ENCODE measurements around the gene IL36B. TPM values are rescaled to one million over a fixed set of nuclear protein-coding genes. Genes with fewer than 3 reads are reported as not detected.

IL36B gene
- polyA plus RNA-seq, 1 of the 3 experiments (the other 2 are of a cell fraction), result not detected

DNA sequence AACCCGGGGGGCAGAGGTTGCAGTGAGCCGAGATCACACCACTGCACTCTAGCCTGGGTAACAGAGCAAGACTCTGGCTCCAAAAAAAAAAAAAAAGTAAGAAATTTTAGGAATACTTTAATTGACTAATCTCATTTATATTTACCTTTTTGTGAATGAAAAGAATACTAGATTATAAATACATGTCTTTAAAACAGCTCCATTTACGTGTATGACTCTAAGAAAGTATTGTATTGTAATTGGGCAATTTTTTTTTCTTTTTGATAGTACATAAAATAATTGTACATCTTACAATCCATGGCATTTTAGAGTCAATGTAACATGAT, 39.4 kb downstream of the IL36B start:
- WGBS (ENCODE audit: low lambda C conversion rate), result 10% methylated on average over 3 of the region's 3 CpGs
- TF ChIP-seq SMC3 (IDR thresholded peaks at IDR 0.05; ENCODE audit: low read depth, low read length) (no peak), YY1 (IDR thresholded peaks at IDR 0.05; ENCODE audit: low read depth) (no peak), FOXJ3 (CRISPR knock-in tag; IDR thresholded peaks at IDR 0.05) (no peak), CHD2 (IDR thresholded peaks at IDR 0.05; ENCODE audit: low read length, partially characterized antibody) (no peak)
- TF ChIP-seq, protein P1, sequence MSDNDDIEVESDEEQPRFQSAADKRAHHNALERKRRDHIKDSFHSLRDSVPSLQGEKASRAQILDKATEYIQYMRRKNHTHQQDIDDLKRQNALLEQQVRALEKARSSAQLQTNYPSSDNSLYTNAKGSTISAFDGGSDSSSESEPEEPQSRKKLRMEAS (IDR thresholded peaks at IDR 0.05; ENCODE audit: low read depth), result no peak
- TF ChIP-seq, protein P2, sequence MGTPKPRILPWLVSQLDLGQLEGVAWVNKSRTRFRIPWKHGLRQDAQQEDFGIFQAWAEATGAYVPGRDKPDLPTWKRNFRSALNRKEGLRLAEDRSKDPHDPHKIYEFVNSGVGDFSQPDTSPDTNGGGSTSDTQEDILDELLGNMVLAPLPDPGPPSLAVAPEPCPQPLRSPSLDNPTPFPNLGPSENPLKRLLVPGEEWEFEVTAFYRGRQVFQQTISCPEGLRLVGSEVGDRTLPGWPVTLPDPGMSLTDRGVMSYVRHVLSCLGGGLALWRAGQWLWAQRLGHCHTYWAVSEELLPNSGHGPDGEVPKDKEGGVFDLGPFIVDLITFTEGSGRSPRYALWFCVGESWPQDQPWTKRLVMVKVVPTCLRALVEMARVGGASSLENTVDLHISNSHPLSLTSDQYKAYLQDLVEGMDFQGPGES (IDR thresholded peaks at IDR 0.05; ENCODE audit: low read depth, low read length), result no peak
- Histone ChIP-seq H3K9ac (no peak overlapping the region), H3K4me1 (ENCODE audit: control insufficient read depth in 1 of 2, insufficient read depth in 2 of 2, low read depth in 1 of 2, low read length in 1 of 2) (no peaks in the 10 kb centered on the region), H3K79me2 (ENCODE audit: insufficient read depth) (no peaks in the 10 kb centered on the region), H3K4me3 (ENCODE audit: low read depth in 2 of 2, low read length in 1 of 2) (no peak overlapping the region), H3K4me2 (no peak overlapping the region), H3K9me2 (no peaks in the 10 kb centered on the region), H3K9me3 (no peaks in the 10 kb centered on the region), H3K27ac (ENCODE audit: low read depth in 2 of 2, low read length in 1 of 2) (no peak overlapping the region), H3K36me3 (replicated peaks in 1 of 2; ENCODE audit: control insufficient read depth in 1 of 2, insufficient read depth in 2 of 2, low read length in 1 of 2) (no peaks in the 10 kb centered on the region), H4K20me1 (ENCODE audit: insufficient read depth) (no peaks in the 10 kb centered on the region), H2AFZ (ENCODE audit: low read depth) (no peak overlapping the region), H3K27me3 (ENCODE audit: insufficient read depth) (no peaks in the 10 kb centered on the region; the same call in 1 of the 2 replicates), H3F3A (replicated peaks; ENCODE audit: insufficient read depth) (no peaks in the 10 kb centered on the region)
- DNase-seq, result no peak
- ChIA-PET CTCF (no interaction called here), POLR2A (no interaction called here)

DNA sequence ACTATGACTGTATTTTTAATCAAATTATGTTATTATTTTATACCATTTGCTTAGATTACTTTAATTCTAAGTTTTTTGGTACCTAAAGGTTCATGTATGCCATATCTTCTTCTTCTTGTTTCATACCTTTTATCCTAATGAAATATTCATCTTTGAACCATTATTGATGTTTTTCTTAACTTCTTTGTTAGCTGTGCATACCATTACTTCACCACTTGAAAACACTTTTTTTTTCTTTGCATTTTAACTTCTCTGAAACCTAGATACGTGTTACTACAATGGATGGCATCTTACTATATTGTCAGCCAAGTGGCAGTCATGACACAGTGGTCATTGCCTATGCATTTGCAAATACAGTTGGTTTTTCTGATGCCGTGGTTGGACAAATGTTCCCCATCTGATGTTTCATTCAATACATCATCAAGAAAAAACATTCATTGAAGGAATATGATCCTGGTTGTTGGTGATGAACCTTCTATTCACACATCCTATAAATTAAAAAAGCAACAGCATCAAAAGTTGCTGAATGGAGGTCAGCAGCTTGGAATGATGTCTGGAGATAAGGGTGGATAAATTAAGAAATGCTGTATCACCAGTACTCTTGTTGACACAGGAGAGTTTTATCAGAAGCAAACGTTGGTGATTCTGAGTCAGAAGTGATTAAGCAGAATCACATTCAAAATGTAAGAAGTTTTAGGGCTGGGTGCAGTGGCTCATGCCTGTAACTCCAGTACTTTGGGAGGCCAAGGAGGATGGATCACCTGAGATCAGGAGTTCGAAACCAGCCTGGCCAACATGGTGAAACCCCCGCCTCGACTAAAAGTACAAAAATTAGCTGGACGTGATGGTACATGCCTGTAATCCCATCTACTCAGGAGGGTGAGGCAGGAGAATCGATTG, 40.0 kb downstream of the IL36B start:
- 2% methylated on average over 8 of the region's 8 CpGs for WGBS (ENCODE audit: low lambda C conversion rate)
- H3K36me3 ChIP-seq (replicated peaks in 1 of 2; ENCODE audit: control insufficient read depth in 1 of 2, insufficient read depth in 2 of 2, low read length in 1 of 2), result no peaks in the 10 kb centered on the region
- no peaks in the 10 kb centered on the region for H3K9me2 ChIP-seq
- H3K4me2 ChIP-seq, result no peak overlapping the region
- no peak overlapping the region for H3K9ac ChIP-seq
- no peaks in the 10 kb centered on the region; the same call in 1 of the 2 replicates for H3K27me3 ChIP-seq (ENCODE audit: insufficient read depth)
- no peak overlapping the region for H3K27ac ChIP-seq (ENCODE audit: low read depth in 2 of 2, low read length in 1 of 2)
- no peak for DNase-seq
- no peak for TF ChIP-seq FOXJ3 (CRISPR knock-in tag; IDR thresholded peaks at IDR 0.05)
- no peak for TF ChIP-seq GABPA (IDR thresholded peaks at IDR 0.05; ENCODE audit: low read depth)
- TF ChIP-seq CHD2 (IDR thresholded peaks at IDR 0.05; ENCODE audit: low read length, partially characterized antibody), result no peak
- no peak for TF ChIP-seq RAD21 (IDR thresholded peaks at IDR 0.05; ENCODE audit: low read length)
- no peaks in the 10 kb centered on the region for H3F3A ChIP-seq (replicated peaks; ENCODE audit: insufficient read depth)
- no peak overlapping the region for H2AFZ ChIP-seq (ENCODE audit: low read depth)
- CTCF ChIA-PET, result no interaction called here
- H3K9me3 ChIP-seq, result no peaks in the 10 kb centered on the region
- H3K4me3 ChIP-seq (ENCODE audit: low read depth in 2 of 2, low read length in 1 of 2), result no peak overlapping the region
- H3K79me2 ChIP-seq (ENCODE audit: insufficient read depth), result no peaks in the 10 kb centered on the region
- no peaks in the 10 kb centered on the region for H4K20me1 ChIP-seq (ENCODE audit: insufficient read depth)
- POLR2A ChIA-PET, result no interaction called here
- H3K4me1 ChIP-seq (ENCODE audit: control insufficient read depth in 1 of 2, insufficient read depth in 2 of 2, low read depth in 1 of 2, low read length in 1 of 2), result no peaks in the 10 kb centered on the region

- DNase-seq, result no peak
- H3K4me2 ChIP-seq, result peak overlapping the region; percentile 12; the same call in 1 of the 2 replicates
- no peaks in the 10 kb centered on the region; the same call in 1 of the 2 replicates for H3K27me3 ChIP-seq (ENCODE audit: insufficient read depth)
- ChIA-PET CTCF (no interaction called here), POLR2A (no interaction called here)
- H3K27ac ChIP-seq (ENCODE audit: low read depth in 2 of 2, low read length in 1 of 2), result no peak overlapping the region
- H3K4me3 ChIP-seq (ENCODE audit: low read depth in 2 of 2, low read length in 1 of 2), result no peak overlapping the region
- H2AFZ ChIP-seq (ENCODE audit: low read depth), result no peak overlapping the region
- WGBS (ENCODE audit: low lambda C conversion rate), result 6% methylated on average over 1 of the region's 1 CpG
- no peaks in the 10 kb centered on the region for H3K36me3 ChIP-seq (replicated peaks in 1 of 2; ENCODE audit: control insufficient read depth in 1 of 2, insufficient read depth in 2 of 2, low read length in 1 of 2)
- no peaks in the 10 kb centered on the region for H3K9me3 ChIP-seq
- no peaks in the 10 kb centered on the region for H3K4me1 ChIP-seq (ENCODE audit: control insufficient read depth in 1 of 2, insufficient read depth in 2 of 2, low read depth in 1 of 2, low read length in 1 of 2)
- H4K20me1 ChIP-seq (ENCODE audit: insufficient read depth), result no peaks in the 10 kb centered on the region
- H3F3A ChIP-seq (replicated peaks; ENCODE audit: insufficient read depth), result no peaks in the 10 kb centered on the region
- no peaks in the 10 kb centered on the region for H3K79me2 ChIP-seq (ENCODE audit: insufficient read depth)
- H3K9ac ChIP-seq, result no peak overlapping the region
- H3K9me2 ChIP-seq, result no peaks in the 10 kb centered on the region
- TF ChIP-seq TEAD4 (IDR thresholded peaks at IDR 0.05; ENCODE audit: borderline replicate concordance, insufficient read depth) (no peak), REST (IDR thresholded peaks at IDR 0.05; ENCODE audit: low read depth, low read length) (no peak), SIN3A (IDR thresholded peaks at IDR 0.05; ENCODE audit: borderline replicate concordance, low read depth, low read length) (no peak), RXRA (IDR thresholded peaks at IDR 0.05; ENCODE audit: borderline replicate concordance, low read depth) (no peak), GATA2 (CRISPR knock-in tag; IDR thresholded peaks at IDR 0.05) (no peak), NFIC (IDR thresholded peaks at IDR 0.05; ENCODE audit: borderline replicate concordance) (no peak), ELF1 (IDR thresholded peaks at IDR 0.05) (no peak), RAD21 (IDR thresholded peaks at IDR 0.05; ENCODE audit: low read length) (no peak), USF1 (IDR thresholded peaks at IDR 0.05; ENCODE audit: borderline replicate concordance, low read depth) (no peak), YY1 (IDR thresholded peaks at IDR 0.05; ENCODE audit: low read depth) (no peak)
Observed at GRCh38 chr2:113011108-113011507, 41.6 kb downstream of the IL36B start.
